ENCODE measurements around the gene KIF21A. TPM values are rescaled to one million over a fixed set of nuclear protein-coding genes. Genes with fewer than 3 reads are reported as not detected.

KIF21A gene
- total RNA-seq, 2 experiments from 2014 or later, result 18.4 to 19.5 TPM

Other genes with a start within 250 kb of the KIF21A start
- 10 to 100 TPM; 22.5 to 24.4 TPM for gene ABCD2, start 176.7 kb upstream of the KIF21A start, total RNA-seq